Liver (tissue), 9 donors: ENCODE data around the gene SH2D4B. TPM values are rescaled to one million over a fixed set of nuclear protein-coding genes. Genes with fewer than 3 reads are reported as not detected.

Experiments used
- DNase-seq: peaks from one replicate; pipeline ENCODE4 v3.0.0-alpha.2; 2017; ENCODE audit warnings: low spot score
- H3K27ac ChIP-seq, 2 donors: one replicate each; pipeline ENCODE4 v1.7.0; 2013; ENCODE audit warnings: inconsistent platforms in 2 of 2, low read length in 2 of 2, control low read depth in 1 of 2, low read depth in 1 of 2, mild to moderate bottlenecking in 1 of 2
- H3K27me3 ChIP-seq, 4 donors: one replicate each; pipeline versions ENCODE4 v1.6.1 to v1.7.0; 2013; ENCODE audit warnings: low read length in 3 of 4, inconsistent platforms in 1 of 4, mild to moderate bottlenecking in 1 of 4, moderate library complexity in 1 of 4; ENCODE audit not compliant: control insufficient read depth in 4 of 4, insufficient read depth in 4 of 4
- H3K36me3 ChIP-seq, 4 donors: one replicate each; pipeline versions ENCODE4 v1.6.1 to v1.7.0; 2013; ENCODE audit warnings: low read length in 3 of 4, mild to moderate bottlenecking in 3 of 4, low read depth in 1 of 4, moderate library complexity in 1 of 4; ENCODE audit not compliant: control insufficient read depth in 4 of 4, insufficient read depth in 3 of 4
- H3K4me1 ChIP-seq, 4 donors: one replicate each; pipeline versions ENCODE4 v1.6.1 to v1.7.0; 2013; ENCODE audit warnings: low read length in 3 of 4, mild to moderate bottlenecking in 3 of 4, moderate library complexity in 1 of 4; ENCODE audit not compliant: control insufficient read depth in 4 of 4, insufficient read depth in 4 of 4
- H3K4me3 ChIP-seq, 3 donors: one replicate each; pipeline versions ENCODE4 v1.6.1 to v1.7.0; 2013; ENCODE audit warnings: low read length in 3 of 3, control low read depth in 1 of 3, low read depth in 1 of 3, mild to moderate bottlenecking in 1 of 3
- H3K9ac ChIP-seq, 2 donors: one replicate each; pipeline ENCODE4 v1.7.0; 2013; ENCODE audit warnings: low read length in 2 of 2, mild to moderate bottlenecking in 2 of 2, moderate library complexity in 2 of 2, control low read depth in 1 of 2, low read depth in 1 of 2
- H3K9me3 ChIP-seq, 4 donors: one replicate each; pipeline versions ENCODE4 v1.6.1 to v1.7.0; 2013; ENCODE audit warnings: low read length in 3 of 4; ENCODE audit not compliant: control insufficient read depth in 4 of 4
- EGR1 ChIP-seq, 2 donors: IDR thresholded peaks; 2 replicates each; pipeline ENCODE4 v1.6.1; 2016 to 2018; ENCODE audit warnings: antibody characterized with exemption in 2 of 2, low read depth in 2 of 2
- FOXA1 ChIP-seq: IDR thresholded peaks from 2 replicates; pipeline ENCODE4 v1.6.1; 2016; ENCODE audit warnings: antibody characterized with exemption
- FOXA2 ChIP-seq: IDR thresholded peaks from 2 replicates; pipeline ENCODE4 v1.6.1; 2016; ENCODE audit warnings: antibody characterized with exemption
- GABPA ChIP-seq, 2 donors: IDR thresholded peaks in 1 of 2; conservative IDR thresholded peaks in 1 of 2; 2 replicates each; pipeline ENCODE4 v1.6.1; 2016; ENCODE audit warnings: antibody characterized with exemption in 2 of 2, mild to moderate bottlenecking in 1 of 2, moderate library complexity in 1 of 2
- HNF4A ChIP-seq, 2 donors: conservative IDR thresholded peaks; 2 replicates each; pipeline ENCODE4 v1.6.1; 2016; ENCODE audit warnings: antibody characterized with exemption in 2 of 2, mild to moderate bottlenecking in 2 of 2
- HNF4G ChIP-seq: IDR thresholded peaks from 2 replicates; pipeline ENCODE4 v1.6.1; 2016; ENCODE audit warnings: antibody characterized with exemption
- NR2F2 ChIP-seq: IDR thresholded peaks from 2 replicates; pipeline ENCODE4 v1.6.1; 2016; ENCODE audit warnings: antibody characterized with exemption
- RAD21 ChIP-seq, 2 donors: IDR thresholded peaks; 2 replicates each; pipeline ENCODE4 v1.6.1; 2016; ENCODE audit warnings: antibody characterized with exemption in 2 of 2, mild to moderate bottlenecking in 2 of 2
- REST ChIP-seq: IDR thresholded peaks from 2 replicates; pipeline ENCODE4 v1.6.1; 2016; ENCODE audit warnings: antibody characterized with exemption, mild to moderate bottlenecking
- RXRA ChIP-seq, 2 donors: IDR thresholded peaks; 2 replicates each; pipeline ENCODE4 v1.6.1; 2017 to 2018; ENCODE audit warnings: antibody characterized with exemption in 2 of 2, mild to moderate bottlenecking in 1 of 2
- SP1 ChIP-seq: IDR thresholded peaks from 2 replicates; pipeline ENCODE4 v1.6.1; 2018; ENCODE audit warnings: antibody characterized with exemption, mild to moderate bottlenecking
- TAF1 ChIP-seq: conservative IDR thresholded peaks from 2 replicates; pipeline ENCODE4 v1.6.1; 2016; ENCODE audit warnings: antibody characterized with exemption, mild to moderate bottlenecking
- YY1 ChIP-seq: IDR thresholded peaks from 2 replicates; pipeline ENCODE4 v1.6.1; 2016; ENCODE audit warnings: antibody characterized with exemption, mild to moderate bottlenecking
- WGBS: extraction: QIAGEN DNeasy Blood & Tissue Kit; methylation state at CpG from one replicate; pipeline ENCODE4 v1.1.7; 2013; 5-methylcytosine and 5-hydroxymethylcytosine counted together
- polyA plus RNA-seq, 2 donors: library from polyadenylated mRNA; stranded (reverse) in 1 of 2; unstranded in 1 of 2; fragments of 200-250 nt in 1 of 2; fragments of >200 nt in 1 of 2; fragmentation: Nextera tagmentation in 1 of 2; extraction: Ambion mirVana in 1 of 2; gene quantifications; one replicate each; pipeline versions ENCODE4 v1.2.1 to v1.2.3, GENCODE V29; 2013 to 2015
- total RNA-seq, 2 donors: library from RNA; depleted of rRNA; stranded (reverse); fragments of >200 nt; gene quantifications; one replicate each; pipeline ENCODE4 v1.2.3, GENCODE V29; 2014
- TF ChIP-seq, protein P1 (sequence below): fragments of 150-350 bp; IDR thresholded peaks from 2 replicates; pipeline ENCODE4 v1.5.1; 2017; ENCODE audit warnings: improper control_type of control experiment, low read depth, low read length; ENCODE audit not compliant: missing input control
- TF ChIP-seq, protein P2 (sequence below): IDR thresholded peaks from 2 replicates; pipeline ENCODE4 v1.6.1; 2016; ENCODE audit warnings: antibody characterized with exemption
- TF ChIP-seq, protein P3 (sequence below): IDR thresholded peaks from 2 replicates; pipeline ENCODE4 v1.6.1; 2016; ENCODE audit warnings: antibody characterized with exemption
- donor health status: healthy.
- donor health status: healthy.
- donor health status: healthy.
- donor health status: healthy.
- donor health status: healthy.

Gene SH2D4B
- total and polyA plus RNA-seq, 4 donors: 0.19 TPM; not detected in 3

GRCh38 chr10:80622153-80622552 lies 84.5 kb downstream of the SH2D4B start (continued):
- TF ChIP-seq, protein P1, sequence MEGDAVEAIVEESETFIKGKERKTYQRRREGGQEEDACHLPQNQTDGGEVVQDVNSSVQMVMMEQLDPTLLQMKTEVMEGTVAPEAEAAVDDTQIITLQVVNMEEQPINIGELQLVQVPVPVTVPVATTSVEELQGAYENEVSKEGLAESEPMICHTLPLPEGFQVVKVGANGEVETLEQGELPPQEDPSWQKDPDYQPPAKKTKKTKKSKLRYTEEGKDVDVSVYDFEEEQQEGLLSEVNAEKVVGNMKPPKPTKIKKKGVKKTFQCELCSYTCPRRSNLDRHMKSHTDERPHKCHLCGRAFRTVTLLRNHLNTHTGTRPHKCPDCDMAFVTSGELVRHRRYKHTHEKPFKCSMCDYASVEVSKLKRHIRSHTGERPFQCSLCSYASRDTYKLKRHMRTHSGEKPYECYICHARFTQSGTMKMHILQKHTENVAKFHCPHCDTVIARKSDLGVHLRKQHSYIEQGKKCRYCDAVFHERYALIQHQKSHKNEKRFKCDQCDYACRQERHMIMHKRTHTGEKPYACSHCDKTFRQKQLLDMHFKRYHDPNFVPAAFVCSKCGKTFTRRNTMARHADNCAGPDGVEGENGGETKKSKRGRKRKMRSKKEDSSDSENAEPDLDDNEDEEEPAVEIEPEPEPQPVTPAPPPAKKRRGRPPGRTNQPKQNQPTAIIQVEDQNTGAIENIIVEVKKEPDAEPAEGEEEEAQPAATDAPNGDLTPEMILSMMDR: no peak
- no peak for TF ChIP-seq RAD21 (IDR thresholded peaks at IDR 0.05)
- TF ChIP-seq EGR1 (IDR thresholded peaks at IDR 0.05; ENCODE audit: low read depth in 2 of 2): no peak
- TF ChIP-seq, protein P2, sequence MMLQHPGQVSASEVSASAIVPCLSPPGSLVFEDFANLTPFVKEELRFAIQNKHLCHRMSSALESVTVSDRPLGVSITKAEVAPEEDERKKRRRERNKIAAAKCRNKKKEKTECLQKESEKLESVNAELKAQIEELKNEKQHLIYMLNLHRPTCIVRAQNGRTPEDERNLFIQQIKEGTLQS: no peak
- no peak for TF ChIP-seq SP1
- TF ChIP-seq, protein P3, sequence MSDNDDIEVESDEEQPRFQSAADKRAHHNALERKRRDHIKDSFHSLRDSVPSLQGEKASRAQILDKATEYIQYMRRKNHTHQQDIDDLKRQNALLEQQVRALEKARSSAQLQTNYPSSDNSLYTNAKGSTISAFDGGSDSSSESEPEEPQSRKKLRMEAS: no peak

DNA sequence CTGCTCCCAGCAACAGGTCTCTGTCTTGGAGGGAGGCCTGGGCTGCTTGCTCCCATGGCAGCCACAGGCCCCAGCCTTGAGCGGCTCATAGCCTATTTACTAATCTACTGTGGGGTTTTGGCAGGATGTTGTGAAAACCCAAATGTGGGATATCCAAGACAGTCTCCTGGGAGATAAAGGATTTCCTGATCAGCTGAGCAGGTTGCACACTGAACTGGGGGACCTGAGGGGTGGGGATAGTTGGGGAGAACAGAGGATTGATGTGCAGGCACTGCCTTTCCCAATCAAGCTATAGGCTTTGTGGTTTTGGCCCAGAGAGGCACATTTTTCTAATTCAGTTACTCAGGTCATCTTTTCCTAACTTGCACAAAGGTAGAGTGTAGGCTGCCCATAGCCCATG lies 92.6 kb downstream of the SH2D4B start:
- H3K9ac ChIP-seq: no peak overlapping the region
- 73% methylated on average over 1 of the region's 1 CpG for WGBS
- no peaks in the 10 kb centered on the region for H3K27me3 ChIP-seq
- no peaks in the 10 kb centered on the region for H3K9me3 ChIP-seq
- no peak overlapping the region for H3K4me3 ChIP-seq
- no peaks in the 10 kb centered on the region for H3K4me1 ChIP-seq
- no peak for DNase-seq
- H3K36me3 ChIP-seq: no peaks in the 10 kb centered on the region
- TF ChIP-seq YY1 (no peak), SP1 (no peak), GABPA (IDR thresholded peaks at IDR 0.05 in 1 of 2, conservative IDR thresholded peaks at IDR 0.05 in 1 of 2) (no peak), REST (no peak), HNF4G (no peak), HNF4A (conservative IDR thresholded peaks at IDR 0.05) (no peak), NR2F2 (no peak), FOXA2 (no peak), RAD21 (IDR thresholded peaks at IDR 0.05) (no peak), TAF1 (no peak), RXRA (IDR thresholded peaks at IDR 0.05) (no peak), FOXA1 (no peak), EGR1 (IDR thresholded peaks at IDR 0.05; ENCODE audit: low read depth in 2 of 2) (no peak)
- TF ChIP-seq, protein P1: no peak
- TF ChIP-seq, protein P3: no peak
- TF ChIP-seq, protein P2: no peak
- no peak overlapping the region for H3K27ac ChIP-seq
